Endothelial cell of umbilical vein (primary cell): ENCODE data around the gene PLXNB3. TPM values are rescaled to one million over a fixed set of nuclear protein-coding genes. Genes with fewer than 3 reads are reported as not detected.

Experiments used
- BruUV-seq: library from RNA; stranded (reverse); fragments of 400-500 nt; replicated peaks from 2 replicates; lab custom pipeline; 2021; lab: Mats Ljungman, UMichigan
- CTCF ChIA-PET: fragments of 300-600, 350-600 bp; sonication (Branson Sonifier 250); formaldehyde crosslinking; loops from one replicate; lab custom pipeline; 2021; ENCODE audit warnings: antibody characterized with exemption, inconsistent platforms; lab: Charles Lee
- POLR2A ChIA-PET: fragments of 300-600, 350-600 bp; sonication (Branson Sonifier 250); formaldehyde crosslinking; loops from one replicate; lab custom pipeline; 2021; ENCODE audit warnings: antibody characterized with exemption, inconsistent platforms; lab: Charles Lee
- DNase-seq: peaks from one replicate; pipeline ENCODE4 v3.0.0-alpha.2; 2011; ENCODE audit warnings: low read depth, low spot score
- FAIRE-seq: peaks from 2 replicates; lab custom pipeline; 2011; peaks lifted over from hg19 to GRCh38; lab: Jason Lieb, UNC
- H2AFZ ChIP-seq: 2 replicates; pipeline ENCODE4 v1.6.0; 2012; ENCODE audit warnings: low read depth, low read length, control low read depth, inconsistent platforms
- H3K27ac ChIP-seq: 2 replicates; pipeline ENCODE4 v1.5.1; 2011; ENCODE audit warnings: low read depth, mild to moderate bottlenecking, control low read depth, low read length, moderate library complexity; ENCODE audit not compliant: insufficient read depth
- H3K27me3 ChIP-seq, 2 experiments: 2 replicates each; pipeline versions ENCODE4 v1.6.0 to v1.6.1; 2011; ENCODE audit warnings: low read length in 2 of 2, mixed read lengths in 1 of 2; ENCODE audit not compliant: control insufficient read depth in 2 of 2, insufficient read depth in 2 of 2
- H3K36me3 ChIP-seq, 2 experiments: 2 replicates in 1 of 2; 3 replicates in 1 of 2; pipeline ENCODE4 v1.5.1; 2011; ENCODE audit warnings: low read length in 2 of 2, mild to moderate bottlenecking in 1 of 2, moderate library complexity in 1 of 2; ENCODE audit not compliant: control insufficient read depth in 2 of 2, insufficient read depth in 2 of 2; ENCODE audit errors: extremely low read depth in 1 of 2
- H3K4me1 ChIP-seq: 3 replicates; pipeline ENCODE4 v1.5.1; 2011; ENCODE audit warnings: mild to moderate bottlenecking, low read length; ENCODE audit not compliant: control insufficient read depth, insufficient read depth; ENCODE audit errors: extremely low read depth
- H3K4me2 ChIP-seq: 2 replicates; pipeline ENCODE4 v1.6.1; 2011; ENCODE audit warnings: low read length, control low read depth, mixed read lengths; ENCODE audit not compliant: insufficient read depth
- H3K4me3 ChIP-seq, 3 experiments: fragments of 200-600 bp in 1 of 3; sonication (generic), shearing (Covaris generic) in 1 of 3; replicated peaks in 1 of 3; 2 replicates each; pipeline ENCODE4 v1.5.1; 2011 to 2016; ENCODE audit warnings: control low read depth in 3 of 3, low read length in 3 of 3, mild to moderate bottlenecking in 2 of 3, inconsistent platforms in 1 of 3, low read depth in 1 of 3, moderate library complexity in 1 of 3; ENCODE audit not compliant: insufficient read depth in 1 of 3
- H3K79me2 ChIP-seq: 2 replicates; pipeline ENCODE4 v1.6.0; 2012; ENCODE audit warnings: low read length, inconsistent platforms; ENCODE audit not compliant: control insufficient read depth, insufficient read depth
- H3K9ac ChIP-seq: replicated peaks from 2 replicates; pipeline ENCODE3; 2011; ENCODE audit warnings: low read length, control low read depth; ENCODE audit not compliant: insufficient read depth; ENCODE audit errors: extremely low read depth
- H3K9me1 ChIP-seq: replicated peaks from 3 replicates; pipeline ENCODE4 v1.6.0; 2011; ENCODE audit warnings: mild to moderate bottlenecking, low read length; ENCODE audit not compliant: control insufficient read depth, insufficient read depth; ENCODE audit errors: extremely low read depth
- H3K9me3 ChIP-seq: replicated peaks from 2 replicates; pipeline ENCODE4 v1.5.1; 2012; ENCODE audit warnings: low read length, inconsistent platforms; ENCODE audit not compliant: control insufficient read depth, insufficient read depth
- H4K20me1 ChIP-seq: replicated peaks from 2 replicates; pipeline ENCODE3; 2011; ENCODE audit warnings: mild to moderate bottlenecking, low read length; ENCODE audit not compliant: control insufficient read depth, insufficient read depth; ENCODE audit errors: extremely low read depth
- CTCF ChIP-seq, 2 donors: IDR thresholded peaks; 1 replicate in 1 of 2; 2 replicates in 1 of 2; pipeline ENCODE4 v1.5.1; 2011; ENCODE audit warnings: low read length in 2 of 2, mild to moderate bottlenecking in 2 of 2, moderate library complexity in 2 of 2, control low read depth in 1 of 2, inconsistent platforms in 1 of 2, low read depth in 1 of 2; ENCODE audit not compliant: insufficient read depth in 1 of 2; ENCODE audit errors: extremely low read depth in 1 of 2
- EZH2 ChIP-seq: IDR thresholded peaks from 2 replicates; pipeline ENCODE4 v1.6.1; 2012; ENCODE audit warnings: borderline replicate concordance, low read depth, mild to moderate bottlenecking, moderate library complexity, low read length, inconsistent platforms; ENCODE audit not compliant: severe bottlenecking
- FOS ChIP-seq: IDR thresholded peaks from 2 replicates; pipeline ENCODE4 v1.6.1; 2011; ENCODE audit warnings: mild to moderate bottlenecking, low read length, moderate library complexity, borderline replicate concordance; ENCODE audit not compliant: insufficient read depth
- GATA2 ChIP-seq: IDR thresholded peaks from 2 replicates; pipeline ENCODE4 v1.7.0; 2011; ENCODE audit warnings: low read depth, mild to moderate bottlenecking, moderate library complexity, mixed read lengths, low read length; ENCODE audit not compliant: insufficient read length, insufficient read depth
- JUN ChIP-seq: IDR thresholded peaks from 2 replicates; pipeline ENCODE4 v1.6.1; 2011; ENCODE audit warnings: borderline replicate concordance, low read depth; ENCODE audit not compliant: insufficient read length, insufficient read depth
- MAX ChIP-seq: IDR thresholded peaks from 2 replicates; pipeline ENCODE4 v1.6.1; 2011; ENCODE audit not compliant: insufficient read depth, insufficient read length
- MYC ChIP-seq: IDR thresholded peaks from one replicate; pipeline ENCODE4 v1.6.1; 2011; ENCODE audit warnings: mild to moderate bottlenecking, low read depth, low read length
- POLR2AphosphoS5 ChIP-seq: IDR thresholded peaks from 2 replicates; pipeline ENCODE4 v1.6.1; 2012; ENCODE audit warnings: low read depth, mild to moderate bottlenecking, control low read depth, low read length, moderate library complexity; ENCODE audit not compliant: insufficient read depth
- dilution Hi-C: fragments of 300-500 bp; cut with MboI; formaldehyde crosslinking; loops from one replicate; pipeline ENCODE4 v1.15.0; 2019; ENCODE audit warnings: low sequenced_read_pairs; ENCODE audit not compliant: extremely low pct_ligation_motif_present
- intact Hi-C: fragments of 100-400 bp; cut with micrococcal nuclease; formaldehyde crosslinking; loops from one replicate; pipeline ENCODE4 v1.10.0; 2022
- polyA plus RNA-seq, 4 experiments: library from polyadenylated mRNA; depleted of rRNA in 3 of 4; stranded (reverse) in 3 of 4; unstranded in 1 of 4; fragments of >200 nt; gene quantifications; 2 replicates each; pipeline versions ENCODE4 v1.2.1 to v1.2.3, GENCODE V29; 2011 to 2012; ENCODE audit warnings: missing spikeins in 1 of 4
- total RNA-seq: library from RNA; stranded (reverse); gene quantifications from 2 replicates; pipeline ENCODE4 v1.2.3, GENCODE V29; 2021

The PLXNB3 gene
- total and polyA plus RNA-seq, 2 donors (not counting 3 experiments of a cell fraction or from before 2014, with no cell fraction given), result 19.0 to 31.4 TPM

- no peak overlapping the region for H3K9ac ChIP-seq
- BruUV-seq, result no TSS peak
- DNase-seq, result no peak
- H3K4me2 ChIP-seq, result no peak overlapping the region
- H4K20me1 ChIP-seq, result no peaks in the 10 kb centered on the region
- ChIA-PET POLR2A (no interaction called here), CTCF (no interaction called here)
- FAIRE-seq, result no peak
- H3K9me1 ChIP-seq, result no peaks in the 10 kb centered on the region
- intact Hi-C loops, result loop anchor here (10.0 kb wide), 1 partner anchor 73 kb away; the partner anchor contains the start of gene L1CAM
- no peak overlapping the region for H2AFZ ChIP-seq
- H3K27me3 ChIP-seq, result peaks cover 0 to 2% of the 10 kb centered on the region in 2 experiments
- no peaks in the 10 kb centered on the region for H3K79me2 ChIP-seq
- no peak overlapping the region for H3K27ac ChIP-seq
- H3K4me1 ChIP-seq, result no peaks in the 10 kb centered on the region
- TF ChIP-seq POLR2AphosphoS5 (no peak), FOS (no peak), EZH2 (no peak)
- no peaks in the 10 kb centered on the region for H3K9me3 ChIP-seq
- dilution Hi-C loops, result no loop called here
- H3K36me3 ChIP-seq, result no peaks in the 10 kb centered on the region
- H3K4me3 ChIP-seq, result no peak overlapping the region
Measured at GRCh38 chrX:153812220-153812619, 48.2 kb downstream of the PLXNB3 start.

- H3K9me3 ChIP-seq, result no peaks in the 10 kb centered on the region
- no peaks in the 10 kb centered on the region for H3K4me1 ChIP-seq
- ChIA-PET POLR2A (no interaction called here), CTCF (no interaction called here)
- H2AFZ ChIP-seq, result no peak overlapping the region
- H3K27ac ChIP-seq, result no peak overlapping the region
- H3K9ac ChIP-seq, result no peak overlapping the region
- no peak overlapping the region for H3K4me2 ChIP-seq
- no peaks in the 10 kb centered on the region for H3K79me2 ChIP-seq
- no peak for DNase-seq
- no peaks in the 10 kb centered on the region for H3K36me3 ChIP-seq
- no peak for FAIRE-seq
- dilution Hi-C loops, result no loop called here
- no peak for TF ChIP-seq CTCF (IDR thresholded peaks at IDR 0.05; ENCODE audit: extremely low read depth in 1 of 2, insufficient read depth in 1 of 2, low read depth in 1 of 2, low read length in 2 of 2)
- no peak for TF ChIP-seq EZH2
- no peak for TF ChIP-seq GATA2
- no peak for TF ChIP-seq MYC
- no peak for TF ChIP-seq JUN
- no peak for TF ChIP-seq FOS
- TF ChIP-seq MAX, result no peak
- no peak overlapping the region for H3K4me3 ChIP-seq
- H3K9me1 ChIP-seq, result no peaks in the 10 kb centered on the region
- H3K27me3 ChIP-seq, result peaks cover 0 to 2% of the 10 kb centered on the region in 2 experiments
- H4K20me1 ChIP-seq, result no peaks in the 10 kb centered on the region
- intact Hi-C loops, result loop anchor here (10.0 kb wide), 1 partner anchor 72 kb away; the partner anchor contains the start of gene L1CAM
- no TSS peak for BruUV-seq
Measured at GRCh38 chrX:153813161-153813560, 49.1 kb downstream of the PLXNB3 start.
